ENCODE measurements around the gene ACE. TPM values are rescaled to one million over a fixed set of nuclear protein-coding genes. Genes with fewer than 3 reads are reported as not detected.

ACE gene
- total RNA-seq, 1 donor from 2014 or later = 72.6 TPM

Other genes with a start within 250 kb of the ACE start
- gene CYB561, start 30.8 kb upstream of the ACE start, total RNA-seq = 23.0 TPM
- gene KCNH6, start 46.3 kb downstream of the ACE start, total RNA-seq = not detected
- gene DCAF7, start 73.4 kb downstream of the ACE start, total RNA-seq = 18.6 TPM
- 6.2 TPM for gene TACO1, start 123.8 kb downstream of the ACE start, total RNA-seq
- gene MAP3K3, start 145.4 kb downstream of the ACE start, total RNA-seq = 75.6 TPM
- 27.0 TPM for gene LIMD2, start 223.1 kb downstream of the ACE start, total RNA-seq

All from ascending aorta (tissue), 1 donor.